T-cell (primary cell): ENCODE measurements around the gene PPTC7. TPM values are rescaled to one million over a fixed set of nuclear protein-coding genes. Genes with fewer than 3 reads are reported as not detected.
A peak's percentile ranks its signal among the peaks of the same experiment; 100 is the strongest.
"Not testable (repeated sequence)": the region's sequence is repeated elsewhere in the genome, so short reads cannot be mapped to it uniquely, and the experiment has no call there.

Source experiments
- ATAC-seq, 4 experiments: fragments of 200-7000 bp in 3 of 4; fragments of 150-1000 bp in 1 of 4; cut with Tn5 transposase; replicated peaks in 1 of 4; 1 replicate in 3 of 4; 2 replicates in 1 of 4; pipeline ENCODE4 v1.10.0; 2021; ENCODE audit warnings: moderate library complexity in 3 of 4, mild to moderate bottlenecking in 2 of 4, moderate number of reproducible peaks in 1 of 4
- CTCF ChIA-PET, 2 donors: fragments of 300-600 bp; sonication (Branson Sonifier 250); formaldehyde crosslinking; loops; one replicate each; lab custom pipeline; 2022; ENCODE audit warnings: antibody characterized with exemption in 2 of 2; lab: Charles Lee
- POLR2A ChIA-PET, 2 donors: fragments of 300-600 bp; sonication (Branson Sonifier 250); formaldehyde crosslinking; loops; one replicate each; lab custom pipeline; 2022; ENCODE audit warnings: antibody characterized with exemption in 2 of 2; lab: Charles Lee
- DNase-seq, 35 experiments: peaks; one replicate each; pipeline versions ENCODE4 v3.0.0 to v3.0.0-alpha.2; 2013 to 2023
- H3K27ac ChIP-seq: one replicate; pipeline ENCODE4 v1.5.1; 2013; ENCODE audit warnings: low read length
- H3K27me3 ChIP-seq, 2 experiments: replicated peaks in 1 of 2; 1 replicate in 1 of 2; 2 replicates in 1 of 2; pipeline versions ENCODE4 v1.6.1 to v1.7.0; 2013; ENCODE audit warnings: low read length in 1 of 2, mixed read lengths in 1 of 2; ENCODE audit not compliant: control insufficient read depth in 2 of 2, insufficient read depth in 2 of 2; ENCODE audit errors: extremely low read depth in 1 of 2
- H3K36me3 ChIP-seq, 2 donors: 1 replicate in 1 of 2; 2 replicates in 1 of 2; pipeline versions ENCODE4 v1.6.1 to v1.7.0; 2013; ENCODE audit warnings: low read length in 1 of 2; ENCODE audit not compliant: control insufficient read depth in 2 of 2, insufficient read depth in 1 of 2; ENCODE audit errors: extremely low read depth in 1 of 2
- H3K4me1 ChIP-seq, 2 experiments: 1 replicate in 1 of 2; 2 replicates in 1 of 2; pipeline versions ENCODE4 v1.6.1 to v1.7.0; 2013; ENCODE audit warnings: low read length in 2 of 2, mixed read lengths in 1 of 2; ENCODE audit not compliant: insufficient read depth in 2 of 2, control insufficient read depth in 1 of 2; ENCODE audit errors: extremely low read depth in 1 of 2
- H3K4me3 ChIP-seq, 2 donors: 1 replicate in 1 of 2; 2 replicates in 1 of 2; pipeline versions ENCODE4 v1.5.1 to v1.7.0; 2013; ENCODE audit warnings: mild to moderate bottlenecking in 2 of 2, low read length in 1 of 2, moderate library complexity in 1 of 2; ENCODE audit not compliant: control insufficient read depth in 1 of 2; ENCODE audit errors: extremely low read depth in 1 of 2
- H3K9me3 ChIP-seq: 2 replicates; pipeline ENCODE4 v1.7.0; 2013
- H3K27ac Mint-ChIP-seq, 2 donors: one replicate each; pipeline ENCODE4 v1.8.0; 2020 to 2021; ENCODE audit warnings: mild to moderate bottlenecking in 2 of 2, mixed read lengths in 2 of 2
- H3K27me3 Mint-ChIP-seq, 2 donors: one replicate each; pipeline ENCODE4 v1.8.0; 2021 to 2022; ENCODE audit warnings: mixed read lengths in 2 of 2
- H3K36me3 Mint-ChIP-seq: one replicate; pipeline ENCODE4 v1.8.0; 2021; ENCODE audit warnings: mixed read lengths
- H3K4me1 Mint-ChIP-seq, 3 donors: one replicate each; pipeline ENCODE4 v1.8.0; 2020 to 2022; ENCODE audit warnings: mixed read lengths in 3 of 3, mild to moderate bottlenecking in 1 of 3
- H3K4me3 Mint-ChIP-seq, 3 donors: one replicate each; pipeline ENCODE4 v1.8.0; 2020 to 2022; ENCODE audit warnings: mild to moderate bottlenecking in 3 of 3, mixed read lengths in 3 of 3, moderate library complexity in 3 of 3
- H3K9me3 Mint-ChIP-seq, 3 donors: one replicate each; pipeline ENCODE4 v1.8.0; 2020 to 2022; ENCODE audit warnings: mixed read lengths in 3 of 3
- WGBS: methylation state at CpG from one replicate; pipeline ENCODE4 v1.1.5; 2013; ENCODE audit warnings: missing lambda C conversion rate; ENCODE audit not compliant: insufficient coverage; 5-methylcytosine and 5-hydroxymethylcytosine counted together
- total RNA-seq, 35 experiments: library from RNA in 6 of 35; stranded (reverse) in 6 of 35; fragments of 120-200 nt in 1 of 35; gene quantifications; one replicate each; pipeline versions ENCODE4 v1.2.1 to v1.2.4 and lab custom pipeline; 2013 to 2026

PPTC7 gene
- total RNA-seq, 5 donors from 2014 or later (not counting 1 experiment from before 2014, with no cell fraction given), result 36.0 to 38.1 (median 36.6) TPM

DNA sequence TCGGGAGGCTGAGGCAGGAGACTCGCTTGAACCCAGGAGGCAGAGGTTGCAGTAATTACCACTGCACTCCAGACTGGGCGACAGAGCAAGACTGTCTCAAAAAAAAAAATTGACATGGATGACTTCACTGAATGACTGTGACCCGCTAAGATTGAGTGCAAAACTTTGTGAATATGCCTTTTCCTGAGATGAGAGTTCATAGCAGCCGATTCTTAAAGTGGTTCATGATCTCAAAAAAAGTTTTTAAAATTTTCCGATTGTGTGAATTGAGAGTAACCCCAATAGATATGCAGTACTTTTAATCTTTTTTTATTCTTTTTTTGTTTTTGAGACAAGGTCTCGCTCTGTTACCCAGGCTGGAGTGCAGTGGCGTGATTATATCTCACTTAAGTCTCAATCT is 32.1 kb upstream of the PPTC7 start:
- Histone ChIP-seq H3K36me3 (no peaks in the 10 kb centered on the region), H3K9me3 (no peaks in the 10 kb centered on the region), H3K27me3 (no peaks in the 10 kb centered on the region), H3K4me1 (peaks cover 0 to 13% of the 10 kb centered on the region in 2 experiments), H3K27ac (no peak overlapping the region), H3K4me3 (no peak overlapping the region)
- Mint-ChIP-seq H3K4me3 (peak overlapping the region in 2 of 3 donors; percentile 31 to 36), H3K27ac (no peak overlapping the region), H3K9me3 (no peaks in the 10 kb centered on the region), H3K27me3 (no peaks in the 10 kb centered on the region), H3K4me1 (peaks cover 0 to 10% (median 8%) of the 10 kb centered on the region in 3 donors), H3K36me3 (no peaks in the 10 kb centered on the region)
- ChIA-PET CTCF (interaction anchor here (0.6 to 1.1 kb wide), 3 partner anchors 15 to 1395 kb away, joined by 3 read pairs; partner anchors contain the start of gene FAM216A (in 1 of the 2)), POLR2A (no interaction called here)
- DNase-seq, result no peak
- 87% methylated on average over 4 of the region's 8 CpGs for WGBS
- ATAC-seq, result no peak

DNA sequence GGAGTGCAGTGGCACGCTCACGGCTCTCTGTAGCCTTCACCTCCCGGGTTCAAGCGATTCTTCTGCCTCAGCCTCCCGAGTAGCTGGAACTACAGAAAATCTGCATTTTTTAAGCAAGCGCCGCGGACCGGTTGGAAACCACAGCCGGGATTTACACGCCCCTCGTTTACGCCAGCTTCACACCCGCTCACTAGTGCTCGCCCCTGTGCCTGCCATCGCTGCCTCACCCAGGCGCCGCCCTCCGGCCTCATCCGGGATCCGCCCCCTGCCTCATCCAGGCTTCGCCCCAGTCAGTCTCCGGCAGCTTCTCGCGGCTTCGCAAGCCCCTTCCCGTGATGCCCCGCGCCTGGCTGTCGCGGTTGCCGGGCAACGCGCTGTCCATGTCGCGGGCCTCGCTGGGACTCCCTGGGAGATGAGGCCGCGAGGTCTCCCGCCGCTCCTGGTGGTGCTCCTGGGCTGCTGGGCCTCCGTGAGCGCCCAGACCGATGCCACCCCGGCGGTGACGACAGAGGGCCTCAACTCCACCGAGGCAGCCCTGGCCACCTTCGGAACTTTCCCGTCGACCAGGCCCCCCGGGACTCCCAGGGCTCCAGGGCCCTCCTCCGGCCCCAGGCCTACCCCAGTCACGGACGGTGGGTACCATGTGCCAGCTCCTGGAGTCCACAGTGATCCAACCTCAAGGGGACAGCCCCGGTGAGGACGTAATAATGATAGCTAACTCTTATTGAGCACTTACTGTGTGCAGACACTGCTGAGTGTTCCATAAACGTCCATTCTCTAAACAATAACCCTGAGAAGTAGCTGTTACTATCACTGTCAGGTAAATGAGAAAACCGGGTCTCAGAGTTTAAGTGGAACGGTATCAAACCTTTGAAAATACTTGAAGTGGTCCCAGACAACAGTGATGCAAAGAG is 30.9 kb upstream of the PPTC7 start, which contains the start of gene TCTN1:
TSS of gene TCTN1 (plus strand) at position 359 of the 914 bp plus-strand sequence. CDS start at position 413, 54 bp downstream.
- H3K27ac Mint-ChIP-seq, result peak within 1 kb of the TSS; percentile 78 to 87
- ATAC-seq, result peak; percentile 99 to 100 (median 100)
- DNase-seq, result peak; percentile 90 to 98 (median 94)
- H3K9me3 ChIP-seq, result no peaks in the 10 kb centered on the region
- H3K36me3 ChIP-seq, result no peaks in the 10 kb centered on the region
- 4% methylated on average over 55 of the region's 60 CpGs for WGBS
- ChIA-PET POLR2A (interaction anchor here (0.6 to 0.9 kb wide), 7 partner anchors 13 to 164 kb away, joined by 3 to 8 read pairs (median 4); partner anchors contain the start of gene ARPC3 (in 1 of the 2)), CTCF (interaction anchor here (0.5 to 2.2 kb wide), 13 partner anchors 12 to 213 kb away, joined by 3 to 17 read pairs (median 4); partner anchors contain the start of genes ARPC3 (in 1 of the 2) and FAM216A (in 1 of the 2))
- H3K27me3 Mint-ChIP-seq, result no peaks in the 10 kb centered on the region
- H3K9me3 Mint-ChIP-seq, result no peaks in the 10 kb centered on the region
- peak within 1 kb of the TSS; percentile 68 for H3K4me3 ChIP-seq
- H3K36me3 Mint-ChIP-seq, result no peaks in the 10 kb centered on the region
- H3K4me1 Mint-ChIP-seq, result peaks cover 0 to 10% (median 8%) of the 10 kb centered on the region in 3 donors
- H3K4me3 Mint-ChIP-seq, result peak within 1 kb of the TSS; percentile 75 to 83 (median 83)
- H3K4me1 ChIP-seq, result peaks cover 0 to 13% of the 10 kb centered on the region in 2 experiments
- H3K27ac ChIP-seq, result peak within 1 kb of the TSS; percentile 57
- no peaks in the 10 kb centered on the region for H3K27me3 ChIP-seq

DNA sequence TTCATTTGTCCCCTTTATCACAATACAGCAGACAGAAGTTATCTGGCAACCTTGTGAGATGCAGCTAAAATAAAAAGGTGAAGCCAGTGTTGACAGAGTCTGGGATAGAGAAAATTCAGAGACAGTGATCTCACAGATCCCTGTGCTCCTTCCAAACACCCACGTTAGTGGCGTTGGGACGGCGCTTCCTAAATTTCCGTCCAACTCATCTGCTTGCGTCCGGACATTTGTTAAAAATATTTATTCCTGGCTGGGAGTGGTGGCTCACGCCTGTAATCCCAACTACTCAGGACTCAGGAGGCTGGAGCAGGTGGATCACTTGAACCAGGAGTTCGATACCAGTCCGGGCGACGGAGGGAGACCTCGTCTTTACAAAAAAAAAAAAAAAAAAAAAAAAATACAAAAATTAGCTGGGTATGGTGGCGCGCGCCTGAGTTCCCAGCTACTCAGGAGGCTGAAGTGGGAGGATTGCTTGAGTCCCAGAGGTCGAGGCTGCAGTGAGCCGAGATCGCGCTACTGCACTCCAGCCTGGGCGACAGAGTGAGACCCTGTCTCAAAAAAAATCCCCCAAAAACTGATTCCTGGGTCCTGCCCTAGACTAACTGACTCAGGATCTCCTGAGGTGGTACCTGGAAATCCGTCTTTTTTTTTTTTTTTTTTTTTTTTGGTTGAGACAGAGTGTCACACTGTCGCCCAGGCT is 30.1 kb upstream of the PPTC7 start:
- Histone ChIP-seq H3K4me1 (peaks cover 0 to 13% of the 10 kb centered on the region in 2 experiments), H3K27me3 (no peaks in the 10 kb centered on the region), H3K36me3 (no peaks in the 10 kb centered on the region), H3K27ac (peak overlapping the region; percentile 57), H3K4me3 (peak overlapping the region; percentile 68), H3K9me3 (no peaks in the 10 kb centered on the region)
- no peak for ATAC-seq
- WGBS, result 27% methylated on average over 3 of the region's 23 CpGs
- Mint-ChIP-seq H3K27ac (peak overlapping the region; percentile 78 to 87), H3K27me3 (no peaks in the 10 kb centered on the region), H3K4me3 (peak overlapping the region; percentile 75 to 83 (median 83)), H3K9me3 (no peaks in the 10 kb centered on the region), H3K36me3 (no peaks in the 10 kb centered on the region), H3K4me1 (peaks cover 0 to 10% (median 8%) of the 10 kb centered on the region in 3 donors)
- ChIA-PET POLR2A (interaction anchor here (0.6 to 0.9 kb wide), 7 partner anchors 12 to 163 kb away, joined by 3 to 8 read pairs (median 4); partner anchors contain the start of gene ARPC3 (in 1 of the 2)), CTCF (interaction anchor here (0.6 to 2.2 kb wide), 8 partner anchors 11 to 214 kb away, joined by 3 to 17 read pairs (median 4); partner anchors contain the start of gene ARPC3 (in 1 of the 2))
- no peak for DNase-seq

DNA sequence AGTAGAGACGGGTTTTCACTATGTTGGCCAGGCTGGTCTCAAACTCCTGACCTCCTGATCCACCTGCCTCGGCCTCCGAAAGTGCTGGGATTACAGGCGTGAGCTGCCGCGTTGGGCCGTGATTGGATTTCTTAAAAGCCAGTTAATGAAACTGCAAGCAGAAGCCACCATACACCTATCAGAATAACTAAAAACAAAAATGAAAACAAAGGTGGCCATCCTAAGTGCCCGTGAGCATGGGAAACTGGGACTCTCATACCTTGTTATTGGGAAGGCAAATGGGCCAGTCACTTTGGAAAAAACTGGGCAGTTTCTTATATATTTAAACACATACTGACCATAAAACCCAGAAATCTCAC is 23.1 kb upstream of the PPTC7 start:
- no peaks in the 10 kb centered on the region for H3K36me3 ChIP-seq

DNA sequence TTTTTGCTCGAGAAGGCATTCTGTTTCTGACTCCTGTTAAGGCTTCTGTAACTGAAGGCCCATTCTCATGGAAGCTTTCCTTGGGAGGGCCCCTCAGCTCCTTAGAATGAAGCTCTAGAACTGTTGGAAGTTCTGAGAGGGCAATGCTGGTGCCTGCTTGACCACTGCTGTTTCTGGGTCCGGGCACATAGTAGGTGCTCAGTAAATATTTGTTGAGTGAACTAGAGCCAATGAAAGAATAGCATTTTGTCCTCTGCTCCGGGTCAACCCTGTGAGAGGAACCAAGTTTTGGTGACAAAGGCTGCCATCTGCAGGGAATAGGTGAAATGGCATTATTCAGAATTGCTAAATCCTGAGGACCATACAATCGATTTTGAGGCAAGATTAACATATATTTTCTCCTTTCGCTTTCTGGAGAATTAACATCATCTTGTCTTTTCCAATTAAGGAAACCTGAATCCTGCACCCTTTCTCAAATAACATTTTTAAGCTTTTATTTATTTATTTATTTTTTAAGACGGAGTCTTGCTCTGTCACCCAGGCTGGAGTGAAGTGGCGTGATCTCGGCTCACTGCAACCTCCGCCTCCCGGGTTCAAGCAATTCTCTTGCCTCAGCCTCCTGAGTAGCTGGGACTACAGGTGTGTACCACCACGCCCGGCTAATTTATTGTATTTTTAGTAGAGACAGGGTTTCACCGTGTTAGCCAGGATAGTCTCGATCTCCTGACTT is 19.1 kb upstream of the PPTC7 start:
- H3K27ac ChIP-seq, result peak overlapping the region; percentile 14
- H3K9me3 ChIP-seq, H3K4me3 ChIP-seq, H3K36me3 Mint-ChIP-seq, H3K27me3 Mint-ChIP-seq, H3K9me3 Mint-ChIP-seq, H3K4me3 Mint-ChIP-seq, H3K27me3 ChIP-seq, H3K36me3 ChIP-seq: not testable (repeated sequence)
- ChIA-PET POLR2A (interaction anchor here (0.6 to 1.1 kb wide), 6 partner anchors 11 to 152 kb away, joined by 3 to 10 read pairs (median 5); partner anchors contain the start of genes ARPC3 (in 1 of the 2) and TCTN1 (in 1 of the 2)), CTCF (interaction anchor here (0.5 to 5.2 kb wide), 45 partner anchors 8 to 605 kb away, joined by 3 to 99 read pairs (median 4); partner anchors contain the start of genes ARPC3 (in 2 of the 2), FAM216A (in 2 of the 2), GPN3 (in 2 of the 2) and TCTN1 (in 1 of the 2))
- ATAC-seq (peak; percentile 74 to 79 (median 76)), DNase-seq (peak in 26 of 35 experiments; percentile 15 to 77 (median 30))
- peaks cover 12 to 20% (median 18%) of the 10 kb centered on the region in 3 donors for H3K4me1 Mint-ChIP-seq
- H3K4me1 ChIP-seq, result peaks cover 0 to 15% of the 10 kb centered on the region in 2 experiments
- peak overlapping the region; percentile 16 to 58 for H3K27ac Mint-ChIP-seq
- 67% methylated on average over 6 of the region's 14 CpGs for WGBS

More for the DNA sequence above, 23.1 kb upstream of the PPTC7 start:
- no peaks in the 10 kb centered on the region for H3K36me3 Mint-ChIP-seq
- H3K27me3 ChIP-seq, result no peaks in the 10 kb centered on the region
- H3K4me3 ChIP-seq, result peak overlapping the region; percentile 17 to 43
- no peak for DNase-seq
- CTCF ChIA-PET, result interaction anchor here (0.7 to 1.4 kb wide), 9 partner anchors 30 to 1916 kb away, joined by 3 to 5 read pairs (median 5); partner anchors contain the start of gene ARPC3 (in 1 of the 2)
- H3K27me3 Mint-ChIP-seq, result no peaks in the 10 kb centered on the region
- peaks cover 5 to 21% (median 10%) of the 10 kb centered on the region in 3 donors for H3K4me1 Mint-ChIP-seq
- no peaks in the 10 kb centered on the region for H3K9me3 Mint-ChIP-seq
- H3K4me1 ChIP-seq, result peaks cover 0 to 15% of the 10 kb centered on the region in 2 experiments
- POLR2A ChIA-PET, result interaction anchor here in 1 of 2 donors (0.7 kb wide), 1 partner anchor 122 kb away, joined by 6 read pairs; no protein-coding TSS in a partner anchor
- peak overlapping the region; percentile 49 for H3K27ac ChIP-seq
- no peaks in the 10 kb centered on the region for H3K9me3 ChIP-seq
- peak overlapping the region; percentile 92 to 95 for H3K27ac Mint-ChIP-seq
- peak overlapping the region; percentile 85 to 87 (median 86) for H3K4me3 Mint-ChIP-seq
- 80% methylated on average over 1 of the region's 8 CpGs for WGBS
- no peak for ATAC-seq
